GM12878 (cell line): ENCODE results near the gene FUZ. TPM values are rescaled to one million over a fixed set of nuclear protein-coding genes. Genes with fewer than 3 reads are reported as not detected.

Experiments
- ATAC-seq: fragments of 200-7000 bp; cut with Tn5 transposase; 3 replicates; pipeline ENCODE4 v1.9.1; 2020; ENCODE audit warnings: mild to moderate bottlenecking, moderate library complexity
- BruUV-seq: library from RNA; stranded (reverse); fragments of 400-500 nt; replicated peaks from 2 replicates; lab custom pipeline; 2021; lab: Mats Ljungman, UMichigan
- CTCF ChIA-PET: fragments of 300-600 bp; sonication (Branson Sonifier 250); formaldehyde crosslinking; extraction: SDS; loops from one replicate; lab custom pipeline; 2021; ENCODE audit warnings: inconsistent platforms; lab: Yijun Ruan, JAX
- POLR2A ChIA-PET: fragments of 350-600 bp; formaldehyde crosslinking; extraction: SDS; loops from one replicate; lab custom pipeline; 2021; ENCODE audit warnings: inconsistent platforms; lab: Charles Lee
- RAD21 ChIA-PET: fragments of 300-600 bp; sonication (Branson Sonifier 250); formaldehyde crosslinking; loops from one replicate; lab custom pipeline; 2023; ENCODE audit warnings: antibody characterized with exemption; ENCODE audit not compliant: unreplicated experiment; lab: Charles Lee
- SMC1A ChIA-PET: fragments of 300-600 bp; sonication (Branson Sonifier 250); formaldehyde crosslinking; loops from one replicate; lab custom pipeline; 2023; ENCODE audit not compliant: unreplicated experiment, uncharacterized antibody; lab: Charles Lee
- DNase-seq: peaks from one replicate; pipeline ENCODE4 v3.0.0-alpha.2; 2011; ENCODE audit warnings: low read depth, low spot score
- FAIRE-seq: peaks from 3 replicates; lab custom pipeline; 2011; peaks lifted over from hg19 to GRCh38; lab: Jason Lieb, UNC
- H2AFZ ChIP-seq: 2 replicates; pipeline ENCODE4 v1.6.0; 2011; ENCODE audit warnings: low read depth, low read length, control low read depth; ENCODE audit not compliant: control insufficient read depth
- H3K27ac ChIP-seq: 2 replicates; pipeline ENCODE4 v1.5.1; 2011; ENCODE audit warnings: control low read depth; ENCODE audit not compliant: control insufficient read depth, insufficient read depth
- H3K27me3 ChIP-seq, 2 experiments: replicated peaks in 1 of 2; 2 replicates each; pipeline versions ENCODE4 v1.6.0 to v1.6.1; 2011; ENCODE audit warnings: low read length in 1 of 2; ENCODE audit not compliant: control insufficient read depth in 2 of 2, insufficient read depth in 2 of 2
- H3K36me3 ChIP-seq, 2 experiments: 2 replicates each; pipeline ENCODE4 v1.5.1; 2011; ENCODE audit warnings: low read length in 1 of 2; ENCODE audit not compliant: control insufficient read depth in 2 of 2, insufficient read depth in 2 of 2
- H3K4me1 ChIP-seq: 2 replicates; pipeline ENCODE4 v1.6.1; 2011; ENCODE audit warnings: mild to moderate bottlenecking, low read length, moderate library complexity, mixed read lengths; ENCODE audit not compliant: control insufficient read depth, insufficient read depth
- H3K4me2 ChIP-seq: 2 replicates; pipeline ENCODE4 v1.6.0; 2011; ENCODE audit warnings: control low read depth; ENCODE audit not compliant: control insufficient read depth, insufficient read depth
- H3K4me3 ChIP-seq: fragments of 200-600 bp; sonication (generic); 2 replicates; pipeline ENCODE4 v1.5.1; 2016
- H3K79me2 ChIP-seq: 2 replicates; pipeline ENCODE4 v1.6.0; 2011; ENCODE audit warnings: low read length; ENCODE audit not compliant: control insufficient read depth, insufficient read depth
- H3K9ac ChIP-seq: 2 replicates; pipeline ENCODE4 v1.8.0; 2011; ENCODE audit warnings: low read length, control low read depth, mixed read lengths; ENCODE audit not compliant: control insufficient read depth, insufficient read depth
- H3K9me3 ChIP-seq: replicated peaks from 3 replicates; pipeline ENCODE4 v1.5.1; 2011; ENCODE audit warnings: mild to moderate bottlenecking, low read length; ENCODE audit not compliant: control insufficient read depth, insufficient read depth
- H4K20me1 ChIP-seq: 2 replicates; pipeline ENCODE4 v1.6.0; 2011; ENCODE audit not compliant: control insufficient read depth, insufficient read depth
- CREB1 ChIP-seq: IDR thresholded peaks from 2 replicates; pipeline ENCODE4 v1.6.1; 2012; ENCODE audit warnings: low read depth, mild to moderate bottlenecking, inconsistent platforms
- CTCF ChIP-seq, 3 experiments: IDR thresholded peaks in 2 of 3; conservative IDR thresholded peaks in 1 of 3; 2 replicates each; pipeline ENCODE4 v1.5.1; 2011; ENCODE audit warnings: low read depth in 3 of 3, low read length in 3 of 3, mild to moderate bottlenecking in 3 of 3, control low read depth in 2 of 3, moderate library complexity in 2 of 3, inconsistent platforms in 1 of 3, mixed read lengths in 1 of 3; ENCODE audit not compliant: control insufficient read depth in 2 of 3, insufficient read depth in 1 of 3; ENCODE audit errors: extremely low read depth in 1 of 3
- IKZF2 ChIP-seq, 2 experiments: fragments of 450-650 bp; IDR thresholded peaks; 2 replicates each; pipeline ENCODE4 v1.6.1; 2017; ENCODE audit warnings: mild to moderate bottlenecking in 2 of 2, moderate library complexity in 2 of 2
- IRF4 ChIP-seq: IDR thresholded peaks from 2 replicates; pipeline ENCODE4 v1.6.1; 2011; ENCODE audit warnings: low read depth, low read length
- MYC ChIP-seq: IDR thresholded peaks from 2 replicates; pipeline ENCODE4 v1.6.1; 2011; ENCODE audit warnings: mild to moderate bottlenecking, low read length, moderate library complexity, inconsistent platforms; ENCODE audit not compliant: insufficient read depth, insufficient replicate concordance, insufficient read length, severe bottlenecking
- SIX5 ChIP-seq: IDR thresholded peaks from 2 replicates; pipeline ENCODE4 v1.6.1; 2011; ENCODE audit warnings: mild to moderate bottlenecking, low read depth, low read length, moderate library complexity; ENCODE audit not compliant: severe bottlenecking
- SRF ChIP-seq, 2 experiments: IDR thresholded peaks; 2 replicates each; pipeline ENCODE4 v1.6.1; 2011; ENCODE audit warnings: low read depth in 2 of 2, low read length in 2 of 2, mild to moderate bottlenecking in 1 of 2, moderate library complexity in 1 of 2
- SUPT20H ChIP-seq: IDR thresholded peaks from 2 replicates; pipeline ENCODE4 v1.6.1; 2011; ENCODE audit warnings: low read depth, mild to moderate bottlenecking, low read length, moderate library complexity, borderline replicate concordance; ENCODE audit not compliant: control insufficient read depth
- TCF12 ChIP-seq: IDR thresholded peaks from 2 replicates; pipeline ENCODE4 v1.6.1; 2011; ENCODE audit warnings: low read depth, mild to moderate bottlenecking, low read length
- ZBTB40 ChIP-seq: fragments of 450-650 bp; IDR thresholded peaks from 2 replicates; pipeline ENCODE4 v1.6.1; 2016; ENCODE audit warnings: mild to moderate bottlenecking, moderate library complexity, borderline replicate concordance
- WGBS: methylation state at CpG from one replicate; pipeline ENCODE4 v1.1.6; 2016; ENCODE audit warnings: low lambda C conversion rate; ENCODE audit not compliant: insufficient replicate concordance, insufficient coverage; ENCODE audit errors: missing lambda C conversion rate; 5-methylcytosine and 5-hydroxymethylcytosine counted together
- in situ Hi-C: fragments of 300-500 bp; cut with MboI; formaldehyde crosslinking; loops from 9 replicates; pipeline ENCODE4 v1.14.3; 2018; ENCODE audit warnings: mixed read lengths
- intact Hi-C: fragments of 100-400 bp; cut with micrococcal nuclease; formaldehyde crosslinking; loops from one replicate; pipeline ENCODE4 v1.14.2; 2022; ENCODE audit not compliant: unreplicated experiment
- polyA plus RNA-seq, 11 experiments: library from polyadenylated mRNA; depleted of rRNA in 4 of 11; unstranded in 6 of 11; stranded (reverse) in 5 of 11; fragments of >200 nt; fragmentation: Nextera tagmentation in 4 of 11; fragmentation: Illumina TruSeq in 1 of 11; extraction: Ambion mirVana in 4 of 11; extraction: Trizol in 1 of 11; gene quantifications; 1 replicate in 1 of 11; 2 replicates in 10 of 11; pipeline versions ENCODE4 v1.2.1 to v1.2.3, GENCODE V29; 2011 to 2016; ENCODE audit warnings: inconsistent platforms in 2 of 11, missing spikeins in 2 of 11, low read depth in 1 of 11
- total RNA-seq, 4 experiments: library from RNA; depleted of rRNA in 3 of 4; stranded (reverse); fragments of >200 nt in 3 of 4; fragmentation: Illumina TruSeq in 1 of 4; extraction: Trizol in 1 of 4; gene quantifications; 2 replicates each; pipeline versions ENCODE4 v1.2.1 to v1.2.3, GENCODE V29; 2013 to 2021

Gene FUZ
- total and polyA plus RNA-seq, 10 of the 15 experiments (the other 5 are each of a cell fraction or from before 2014, with no cell fraction given) = 0.18 to 11.5 (median 8.8) TPM

- TF ChIP-seq CTCF (IDR thresholded peaks at IDR 0.05 in 2 of 3, conservative IDR thresholded peaks at IDR 0.05 in 1 of 3; ENCODE audit: control insufficient read depth in 2 of 3, extremely low read depth in 1 of 3, insufficient read depth in 1 of 3, low read depth in 3 of 3, low read length in 3 of 3) = no peak
Measured at GRCh38 chr19:49814010-49814409, 918 bp upstream of the FUZ start (continued).

GRCh38 chr19:49812452-49812996 lies 568 bp downstream of the FUZ start:
- H3K4me1 ChIP-seq = peaks cover 7% of the 10 kb centered on the region; the same call in 1 of the 2 replicates
- ChIA-PET CTCF (interaction anchor here (1.2 to 1.4 kb wide), 2 partner anchors 36 to 78 kb away, joined by 3 to 6 read pairs; no protein-coding TSS in a partner anchor), POLR2A (interaction anchor here (0.6 to 1.8 kb wide), 6 partner anchors 13 to 172 kb away, joined by 4 to 6 read pairs (median 4); partner anchors contain the start of genes AKT1S1, PTOV1, RRAS and TBC1D17), RAD21 (interaction anchor here (1.4 kb wide), 2 partner anchors 38 to 57 kb away, joined by 4 to 12 read pairs; no protein-coding TSS in a partner anchor), SMC1A (interaction anchor here (1.2 to 2.3 kb wide), 5 partner anchors 46 to 136 kb away, joined by 3 to 6 read pairs (median 4); partner anchors contain the start of genes AP2A1 and ATF5)
- FAIRE-seq (peak; percentile 31), ATAC-seq (no peak), DNase-seq (no peak)
- H3K27ac ChIP-seq = peak overlapping the region; percentile 69
- H3K36me3 ChIP-seq = no peaks in the 10 kb centered on the region
- intact Hi-C loops (loop anchor here (2.0 kb wide), 1 partner anchor 38 kb away; the partner anchor contains the start of gene PTOV1), in situ Hi-C loops (no loop called here)
- no peaks in the 10 kb centered on the region for H3K27me3 ChIP-seq
- H4K20me1 ChIP-seq = no peaks in the 10 kb centered on the region
- H3K4me3 ChIP-seq = peak overlapping the region; percentile 86
- TF ChIP-seq SIX5 (no peak), SRF (IDR thresholded peaks at IDR 0.05; ENCODE audit: low read depth in 2 of 2, low read length in 2 of 2) (no peak), IRF4 (no peak), SUPT20H (no peak), IKZF2 (IDR thresholded peaks at IDR 0.05) (no peak), TCF12 (no peak), CREB1 (no peak), ZBTB40 (no peak), MYC (no peak)
- peak overlapping the region; percentile 94 for H2AFZ ChIP-seq
- TSS peak; percentile 91 for BruUV-seq
- no peaks in the 10 kb centered on the region for H3K9me3 ChIP-seq
- H3K4me2 ChIP-seq = peak overlapping the region; percentile 88
- WGBS = 41% methylated on average over 11 of the region's 11 CpGs
- peak overlapping the region; percentile 76 for H3K9ac ChIP-seq
- H3K79me2 ChIP-seq = no peaks in the 10 kb centered on the region
